Cardiac fibroblast (primary cell): Measurements from ENCODE around the gene SF3A2.

Source experiments
- DNase-seq, 2 donors: peaks; one replicate each; pipeline versions ENCODE4 v3.0.0 to v3.0.0-alpha.2; 2010; ENCODE audit warnings: low read depth in 2 of 2
- H3K4me3 ChIP-seq, 2 donors: replicated peaks in 1 of 2; 1 replicate in 1 of 2; 2 replicates in 1 of 2; pipeline ENCODE4 v1.5.1; 2011; ENCODE audit warnings: low read depth in 2 of 2, low read length in 2 of 2, mild to moderate bottlenecking in 2 of 2, moderate library complexity in 1 of 2
- CTCF ChIP-seq: IDR thresholded peaks from one replicate; pipeline ENCODE4 v1.5.1; 2011; ENCODE audit warnings: low read depth, mild to moderate bottlenecking, low read length, inconsistent platforms

The SF3A2 gene

GRCh38 chr19:2212861-2213711, 23.5 kb upstream of the SF3A2 start:
- TF ChIP-seq CTCF: no peak
- no peak overlapping the region for H3K4me3 ChIP-seq

GRCh38 chr19:2213799-2214198, 22.8 kb upstream of the SF3A2 start:
- TF ChIP-seq CTCF: no peak
- H3K4me3 ChIP-seq: no peak overlapping the region
- DNase-seq: no peak

More at GRCh38 chr19:2212861-2213711, 23.5 kb upstream of the SF3A2 start:
- DNase-seq: no peak

- H3K4me3 ChIP-seq: no peak overlapping the region
- no peak for DNase-seq
- TF ChIP-seq CTCF: no peak
These were observed 22.4 kb upstream of the SF3A2 start for GRCh38 chr19:2214251-2214650.

GRCh38 chr19:2215281-2215751, 21.3 kb upstream of the SF3A2 start:
- no peak for DNase-seq
- H3K4me3 ChIP-seq: no peak overlapping the region
- TF ChIP-seq CTCF: no peak

- no peak overlapping the region for H3K4me3 ChIP-seq
- DNase-seq: no peak
- no peak for TF ChIP-seq CTCF
These were observed 20.0 kb upstream of the SF3A2 start for GRCh38 chr19:2216361-2217225.

- DNase-seq: no peak
- TF ChIP-seq CTCF: no peak
- H3K4me3 ChIP-seq: no peak overlapping the region
These were observed 19.0 kb upstream of the SF3A2 start for GRCh38 chr19:2217591-2217990.
